ENCODE measurements around the gene ATP2B2.

The ATP2B2 gene

DNA sequence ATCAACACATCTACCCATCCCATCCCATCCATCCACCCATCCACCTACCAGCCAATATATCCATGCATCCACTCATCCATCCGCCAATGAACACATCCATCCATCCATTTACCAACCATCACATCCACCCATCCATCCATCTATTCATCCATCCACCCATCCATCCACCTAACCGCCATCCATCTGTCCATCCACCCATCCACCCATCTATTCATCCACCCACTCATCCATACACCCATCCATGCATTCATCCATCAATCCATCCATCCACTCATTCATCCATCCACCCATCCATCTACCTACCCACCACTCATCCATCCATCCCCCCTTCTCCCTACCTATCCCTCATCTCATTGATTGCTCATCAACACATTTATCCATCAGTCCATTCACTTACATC, 136.9 kb downstream of the ATP2B2 start:
- H2BK15ac ChIP-seq (replicated peaks; ENCODE audit: low read depth) = no peak overlapping the region
- no peak overlapping the region for H3K27ac ChIP-seq (ENCODE audit: low read depth, low read length)
- no peak overlapping the region for H2BK5ac ChIP-seq (ENCODE audit: low read length)
- no peak overlapping the region for H2AK5ac ChIP-seq (ENCODE audit: low read length)
- WGBS (ENCODE audit: extremely low coverage, insufficient coverage, low lambda C conversion rate) = 100% methylated on average over 2 of the region's 2 CpGs
- no peak overlapping the region for H3K23ac ChIP-seq (ENCODE audit: low read length)
- no peak overlapping the region for H4K5ac ChIP-seq (ENCODE audit: low read length)
- no peaks in the 10 kb centered on the region for H3K79me1 ChIP-seq (ENCODE audit: low read length)
- no peaks in the 10 kb centered on the region for H3K4me1 ChIP-seq (ENCODE audit: control insufficient read depth, low read depth, low read length)
- no peak overlapping the region for H3K56ac ChIP-seq (ENCODE audit: low read length)
- H3K4me3 ChIP-seq (ENCODE audit: low read length) = no peak overlapping the region
- no peaks in the 10 kb centered on the region for H3K27me3 ChIP-seq (ENCODE audit: insufficient read depth, low read length, poor library complexity)
- no peak overlapping the region for H3K9ac ChIP-seq (ENCODE audit: low read length)
- H2BK120ac ChIP-seq (ENCODE audit: low read depth, low read length) = no peak overlapping the region
- no peak overlapping the region for H3K4ac ChIP-seq (ENCODE audit: low read depth, low read length)
- no peak for DNase-seq
- H3K4me2 ChIP-seq (ENCODE audit: low read length) = no peak overlapping the region
- no peak overlapping the region for H4K8ac ChIP-seq (ENCODE audit: low read depth, low read length)
- no peaks in the 10 kb centered on the region for H3K36me3 ChIP-seq (ENCODE audit: control insufficient read depth, insufficient read depth, low read length)
- no peaks in the 10 kb centered on the region for H3K79me2 ChIP-seq (ENCODE audit: control insufficient read depth, insufficient read depth, low read length)
- H3K18ac ChIP-seq (ENCODE audit: low read length) = no peak overlapping the region

DNA sequence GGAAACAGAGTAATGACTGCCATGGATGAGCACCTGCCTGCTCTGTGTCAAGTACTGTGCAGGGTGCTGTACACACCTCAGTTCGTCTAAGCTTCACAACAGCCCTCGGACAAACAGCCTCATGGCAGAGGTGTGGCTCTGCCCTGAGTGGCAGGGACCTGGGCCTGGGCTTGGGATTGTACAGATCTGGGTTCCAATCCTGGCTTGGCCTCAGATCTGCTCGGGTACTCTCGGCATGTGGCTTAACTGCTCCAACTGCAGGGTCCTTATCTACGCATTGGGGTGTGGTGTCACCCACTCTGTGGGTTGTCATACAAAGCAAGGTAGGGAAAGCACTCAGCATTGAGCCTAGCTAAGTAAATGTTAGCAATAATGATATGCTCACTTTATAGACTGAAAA, 137.9 kb downstream of the ATP2B2 start:
- Histone ChIP-seq H3K9ac (ENCODE audit: low read length) (no peak overlapping the region), H3K79me1 (ENCODE audit: low read length) (no peaks in the 10 kb centered on the region), H2BK120ac (ENCODE audit: low read depth, low read length) (no peak overlapping the region), H4K8ac (ENCODE audit: low read depth, low read length) (no peak overlapping the region), H2BK15ac (replicated peaks; ENCODE audit: low read depth) (no peak overlapping the region), H3K79me2 (ENCODE audit: control insufficient read depth, insufficient read depth, low read length) (no peaks in the 10 kb centered on the region), H2AK5ac (ENCODE audit: low read length) (no peak overlapping the region), H3K27ac (ENCODE audit: low read depth, low read length) (no peak overlapping the region), H4K5ac (ENCODE audit: low read length) (no peak overlapping the region), H3K4ac (ENCODE audit: low read depth, low read length) (no peak overlapping the region), H3K23ac (ENCODE audit: low read length) (no peak overlapping the region), H3K18ac (ENCODE audit: low read length) (no peak overlapping the region), H3K36me3 (ENCODE audit: control insufficient read depth, insufficient read depth, low read length) (no peaks in the 10 kb centered on the region), H3K27me3 (ENCODE audit: insufficient read depth, low read length, poor library complexity) (no peaks in the 10 kb centered on the region), H3K56ac (ENCODE audit: low read length) (no peak overlapping the region), H3K4me1 (ENCODE audit: control insufficient read depth, low read depth, low read length) (no peaks in the 10 kb centered on the region), H3K4me3 (ENCODE audit: low read length) (no peak overlapping the region), H2BK5ac (ENCODE audit: low read length) (no peak overlapping the region), H3K4me2 (ENCODE audit: low read length) (no peak overlapping the region)
- no peak for DNase-seq
- WGBS (ENCODE audit: extremely low coverage, insufficient coverage, low lambda C conversion rate) = no CpG with 5 or more reads among the region's 5 CpGs

- no peak overlapping the region for H3K18ac ChIP-seq (ENCODE audit: low read length)
Observed at GRCh38 chr3:10366651-10367101, 138.7 kb downstream of the ATP2B2 start.

GRCh38 chr3:10365791-10366190, 139.6 kb downstream of the ATP2B2 start:
- Histone ChIP-seq H4K5ac (ENCODE audit: low read length) (no peak overlapping the region), H3K4me3 (ENCODE audit: low read length) (no peak overlapping the region), H3K23ac (ENCODE audit: low read length) (no peak overlapping the region), H3K27ac (ENCODE audit: low read depth, low read length) (no peak overlapping the region), H3K79me2 (ENCODE audit: control insufficient read depth, insufficient read depth, low read length) (no peaks in the 10 kb centered on the region), H2BK120ac (ENCODE audit: low read depth, low read length) (no peak overlapping the region), H2BK5ac (ENCODE audit: low read length) (no peak overlapping the region), H2AK5ac (ENCODE audit: low read length) (no peak overlapping the region), H4K8ac (ENCODE audit: low read depth, low read length) (no peak overlapping the region), H3K56ac (ENCODE audit: low read length) (no peak overlapping the region), H3K18ac (ENCODE audit: low read length) (no peak overlapping the region), H3K4me1 (ENCODE audit: control insufficient read depth, low read depth, low read length) (no peaks in the 10 kb centered on the region), H3K79me1 (ENCODE audit: low read length) (no peaks in the 10 kb centered on the region), H3K4me2 (ENCODE audit: low read length) (no peak overlapping the region), H2BK15ac (replicated peaks; ENCODE audit: low read depth) (no peak overlapping the region), H3K27me3 (ENCODE audit: insufficient read depth, low read length, poor library complexity) (no peaks in the 10 kb centered on the region), H3K9ac (ENCODE audit: low read length) (no peak overlapping the region), H3K36me3 (ENCODE audit: control insufficient read depth, insufficient read depth, low read length) (no peaks in the 10 kb centered on the region), H3K4ac (ENCODE audit: low read depth, low read length) (no peak overlapping the region)
- no peak for DNase-seq
- no CpG with 5 or more reads among the region's 6 CpGs for WGBS (ENCODE audit: extremely low coverage, insufficient coverage, low lambda C conversion rate)

More at GRCh38 chr3:10366651-10367101, 138.7 kb downstream of the ATP2B2 start:
- DNase-seq = peak; percentile 7
- H2BK15ac ChIP-seq (replicated peaks; ENCODE audit: low read depth) = no peak overlapping the region
- H4K5ac ChIP-seq (ENCODE audit: low read length) = no peak overlapping the region
- no peak overlapping the region for H3K23ac ChIP-seq (ENCODE audit: low read length)
- no peak overlapping the region for H3K27ac ChIP-seq (ENCODE audit: low read depth, low read length)
- H3K4me2 ChIP-seq (ENCODE audit: low read length) = no peak overlapping the region
- no peak overlapping the region for H2AK5ac ChIP-seq (ENCODE audit: low read length)
- no peak overlapping the region for H3K4me3 ChIP-seq (ENCODE audit: low read length)
- no peak overlapping the region for H3K4ac ChIP-seq (ENCODE audit: low read depth, low read length)
- H3K27me3 ChIP-seq (ENCODE audit: insufficient read depth, low read length, poor library complexity) = no peaks in the 10 kb centered on the region
- no peak overlapping the region for H2BK120ac ChIP-seq (ENCODE audit: low read depth, low read length)
- H3K79me1 ChIP-seq (ENCODE audit: low read length) = no peaks in the 10 kb centered on the region
- H3K56ac ChIP-seq (ENCODE audit: low read length) = no peak overlapping the region
- H3K36me3 ChIP-seq (ENCODE audit: control insufficient read depth, insufficient read depth, low read length) = no peaks in the 10 kb centered on the region
- no CpG with 5 or more reads among the region's 7 CpGs for WGBS (ENCODE audit: extremely low coverage, insufficient coverage, low lambda C conversion rate)
- no peaks in the 10 kb centered on the region for H3K4me1 ChIP-seq (ENCODE audit: control insufficient read depth, low read depth, low read length)
- no peaks in the 10 kb centered on the region for H3K79me2 ChIP-seq (ENCODE audit: control insufficient read depth, insufficient read depth, low read length)
- no peak overlapping the region for H3K9ac ChIP-seq (ENCODE audit: low read length)
- no peak overlapping the region for H2BK5ac ChIP-seq (ENCODE audit: low read length)
- H4K8ac ChIP-seq (ENCODE audit: low read depth, low read length) = no peak overlapping the region

GRCh38 chr3:10365316-10365715, 140.1 kb downstream of the ATP2B2 start:
- Histone ChIP-seq H4K5ac (ENCODE audit: low read length) (no peak overlapping the region), H2BK15ac (replicated peaks; ENCODE audit: low read depth) (no peak overlapping the region), H2BK120ac (ENCODE audit: low read depth, low read length) (no peak overlapping the region), H3K79me1 (ENCODE audit: low read length) (no peaks in the 10 kb centered on the region), H3K79me2 (ENCODE audit: control insufficient read depth, insufficient read depth, low read length) (no peaks in the 10 kb centered on the region), H3K4me2 (ENCODE audit: low read length) (no peak overlapping the region), H3K23ac (ENCODE audit: low read length) (no peak overlapping the region), H3K27me3 (ENCODE audit: insufficient read depth, low read length, poor library complexity) (no peaks in the 10 kb centered on the region), H3K36me3 (ENCODE audit: control insufficient read depth, insufficient read depth, low read length) (no peaks in the 10 kb centered on the region), H3K56ac (ENCODE audit: low read length) (no peak overlapping the region), H3K4me1 (ENCODE audit: control insufficient read depth, low read depth, low read length) (no peaks in the 10 kb centered on the region), H3K4me3 (ENCODE audit: low read length) (no peak overlapping the region), H2BK5ac (ENCODE audit: low read length) (no peak overlapping the region), H2AK5ac (ENCODE audit: low read length) (no peak overlapping the region), H3K18ac (ENCODE audit: low read length) (no peak overlapping the region), H3K4ac (ENCODE audit: low read depth, low read length) (no peak overlapping the region), H3K9ac (ENCODE audit: low read length) (no peak overlapping the region), H4K8ac (ENCODE audit: low read depth, low read length) (no peak overlapping the region), H3K27ac (ENCODE audit: low read depth, low read length) (no peak overlapping the region)
- no peak for DNase-seq
- WGBS (ENCODE audit: extremely low coverage, insufficient coverage, low lambda C conversion rate) = no CpG with 5 or more reads among the region's 6 CpGs

DNA sequence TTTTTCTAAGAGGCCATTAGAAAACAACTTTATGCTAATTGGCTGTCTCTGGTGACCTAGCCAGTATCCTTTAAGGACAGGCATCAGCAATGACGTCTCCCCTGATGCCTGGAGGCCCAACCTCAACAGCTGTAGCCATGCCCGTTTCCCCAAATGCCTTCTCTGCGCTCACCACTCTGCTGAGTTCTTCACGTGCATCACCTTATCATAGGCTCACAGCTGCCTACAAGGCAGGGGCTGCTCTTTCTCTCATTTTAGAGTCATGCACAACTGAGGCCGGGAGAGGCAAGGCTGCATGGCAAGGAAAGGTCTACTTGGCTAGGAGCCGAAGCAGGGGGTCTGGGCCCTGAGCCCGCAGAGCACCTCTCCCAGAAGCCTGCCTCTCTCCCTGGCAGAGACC, 140.6 kb downstream of the ATP2B2 start:
- no peaks in the 10 kb centered on the region for H3K27me3 ChIP-seq (ENCODE audit: insufficient read depth, low read length, poor library complexity)
- H2BK5ac ChIP-seq (ENCODE audit: low read length) = no peak overlapping the region
- no peak overlapping the region for H2BK15ac ChIP-seq (replicated peaks; ENCODE audit: low read depth)
- H3K27ac ChIP-seq (ENCODE audit: low read depth, low read length) = no peak overlapping the region
- H4K8ac ChIP-seq (ENCODE audit: low read depth, low read length) = no peak overlapping the region
- H3K9ac ChIP-seq (ENCODE audit: low read length) = no peak overlapping the region
- no peak overlapping the region for H3K56ac ChIP-seq (ENCODE audit: low read length)
- no peaks in the 10 kb centered on the region for H3K79me1 ChIP-seq (ENCODE audit: low read length)
- H3K4me2 ChIP-seq (ENCODE audit: low read length) = no peak overlapping the region
- H2AK5ac ChIP-seq (ENCODE audit: low read length) = no peak overlapping the region
- no peak overlapping the region for H3K4ac ChIP-seq (ENCODE audit: low read depth, low read length)
- no peak overlapping the region for H3K4me3 ChIP-seq (ENCODE audit: low read length)
- no CpG with 5 or more reads among the region's 7 CpGs for WGBS (ENCODE audit: extremely low coverage, insufficient coverage, low lambda C conversion rate)
- H3K36me3 ChIP-seq (ENCODE audit: control insufficient read depth, insufficient read depth, low read length) = no peaks in the 10 kb centered on the region
- no peak overlapping the region for H3K18ac ChIP-seq (ENCODE audit: low read length)
- H4K5ac ChIP-seq (ENCODE audit: low read length) = no peak overlapping the region
- H3K23ac ChIP-seq (ENCODE audit: low read length) = no peak overlapping the region
- H3K4me1 ChIP-seq (ENCODE audit: control insufficient read depth, low read depth, low read length) = no peaks in the 10 kb centered on the region
- H2BK120ac ChIP-seq (ENCODE audit: low read depth, low read length) = no peak overlapping the region
- no peak for DNase-seq
- no peaks in the 10 kb centered on the region for H3K79me2 ChIP-seq (ENCODE audit: control insufficient read depth, insufficient read depth, low read length)

Data from mesendoderm (in vitro differentiated cells).